ENCODE measurements around the gene EFHC1.

DNA sequence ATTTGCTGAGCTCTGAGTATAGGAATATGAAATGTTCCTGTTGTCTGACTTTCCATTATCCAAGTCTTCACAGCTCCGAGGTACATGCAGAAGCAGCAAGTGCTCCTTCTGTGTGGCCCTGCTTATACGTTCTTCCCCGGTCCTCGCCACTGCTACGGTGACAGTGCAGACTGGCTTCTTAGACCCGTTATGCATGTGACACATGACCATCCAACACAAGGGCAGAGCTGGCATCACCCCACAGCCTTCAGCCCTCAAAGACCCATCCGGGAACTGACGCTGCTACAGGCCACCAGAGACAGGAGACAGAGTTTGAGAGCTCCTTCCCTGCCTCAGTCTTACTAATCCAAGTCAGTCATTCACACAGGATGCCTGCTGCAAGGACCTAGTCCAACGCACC lies 86.3 kb downstream of the EFHC1 start:
- TF ChIP-seq, protein P1, sequence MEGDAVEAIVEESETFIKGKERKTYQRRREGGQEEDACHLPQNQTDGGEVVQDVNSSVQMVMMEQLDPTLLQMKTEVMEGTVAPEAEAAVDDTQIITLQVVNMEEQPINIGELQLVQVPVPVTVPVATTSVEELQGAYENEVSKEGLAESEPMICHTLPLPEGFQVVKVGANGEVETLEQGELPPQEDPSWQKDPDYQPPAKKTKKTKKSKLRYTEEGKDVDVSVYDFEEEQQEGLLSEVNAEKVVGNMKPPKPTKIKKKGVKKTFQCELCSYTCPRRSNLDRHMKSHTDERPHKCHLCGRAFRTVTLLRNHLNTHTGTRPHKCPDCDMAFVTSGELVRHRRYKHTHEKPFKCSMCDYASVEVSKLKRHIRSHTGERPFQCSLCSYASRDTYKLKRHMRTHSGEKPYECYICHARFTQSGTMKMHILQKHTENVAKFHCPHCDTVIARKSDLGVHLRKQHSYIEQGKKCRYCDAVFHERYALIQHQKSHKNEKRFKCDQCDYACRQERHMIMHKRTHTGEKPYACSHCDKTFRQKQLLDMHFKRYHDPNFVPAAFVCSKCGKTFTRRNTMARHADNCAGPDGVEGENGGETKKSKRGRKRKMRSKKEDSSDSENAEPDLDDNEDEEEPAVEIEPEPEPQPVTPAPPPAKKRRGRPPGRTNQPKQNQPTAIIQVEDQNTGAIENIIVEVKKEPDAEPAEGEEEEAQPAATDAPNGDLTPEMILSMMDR (IDR thresholded peaks at IDR 0.05; ENCODE audit: low read length): no peak
- TF ChIP-seq EZH2 (optimal IDR thresholded peaks at IDR 0.05; ENCODE audit: low read depth, low read length): no peak
- no peak for TF ChIP-seq EZH2phosphoT487 (IDR thresholded peaks at IDR 0.05; ENCODE audit: low read length)
